Measurements from ENCODE around the gene LOXL1. TPM values are rescaled to one million over a fixed set of nuclear protein-coding genes. Genes with fewer than 3 reads are reported as not detected.

The LOXL1 gene
- total and polyA plus RNA-seq, 2 donors = 6.6 to 6.7 TPM

DNA sequence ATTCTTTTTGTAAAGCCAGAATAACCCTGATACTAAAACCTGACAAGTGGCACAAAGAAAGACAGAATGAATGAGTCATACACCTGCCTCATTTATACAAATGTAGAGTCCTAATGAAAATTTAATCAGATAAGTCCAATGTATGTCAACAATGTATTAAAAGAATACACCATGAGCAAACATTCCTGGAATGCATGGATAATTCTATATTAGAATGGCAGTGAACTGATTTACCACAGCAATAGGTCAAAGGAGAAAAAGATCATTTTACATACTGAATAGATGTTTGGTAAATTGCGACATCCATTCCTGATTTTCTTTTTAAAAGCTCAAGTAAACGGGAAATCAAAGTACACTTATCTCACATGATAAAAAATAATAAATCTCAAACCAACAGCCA, 11.2 kb upstream of the LOXL1 start:
- H3K36me3 ChIP-seq (ENCODE audit: control insufficient read depth in 2 of 2, insufficient read depth in 2 of 2, low read length in 1 of 2) = peaks cover 0 to 4% of the 10 kb centered on the region in 2 donors
- H3K27me3 ChIP-seq (ENCODE audit: control insufficient read depth in 2 of 2, insufficient read depth in 1 of 2, low read length in 1 of 2) = peaks cover 0 to 2% of the 10 kb centered on the region in 2 donors
- no peak for DNase-seq (ENCODE audit: low read depth in 6 of 9, low spot score in 9 of 9)
- H3K4me3 ChIP-seq (ENCODE audit: low read length in 2 of 2) = no peak overlapping the region
- 97% methylated on average over 2 of the region's 2 CpGs for WGBS
- peaks cover 0 to 7% of the 10 kb centered on the region in 2 donors for H3K9me3 ChIP-seq (ENCODE audit: control insufficient read depth in 2 of 2, insufficient read depth in 1 of 2, low read length in 1 of 2)
- no peaks in the 10 kb centered on the region for H3K4me1 ChIP-seq (ENCODE audit: control insufficient read depth in 2 of 2, insufficient read depth in 2 of 2, low read length in 2 of 2)
- H3K27ac ChIP-seq (ENCODE audit: low read depth in 1 of 2, low read length in 1 of 2) = no peak overlapping the region

GRCh38 chr15:73918784-73919183, 7.5 kb upstream of the LOXL1 start:
- peaks cover 0 to 4% of the 10 kb centered on the region in 2 donors for H3K36me3 ChIP-seq (ENCODE audit: control insufficient read depth in 2 of 2, insufficient read depth in 2 of 2, low read length in 1 of 2)
- H3K4me3 ChIP-seq (ENCODE audit: low read length in 2 of 2) = no peak overlapping the region
- H3K27me3 ChIP-seq (ENCODE audit: control insufficient read depth in 2 of 2, insufficient read depth in 1 of 2, low read length in 1 of 2) = peaks cover 0 to 9% of the 10 kb centered on the region in 2 donors
- WGBS = 97% methylated on average over 3 of the region's 3 CpGs
- peaks cover 0 to 23% of the 10 kb centered on the region in 2 donors for H3K4me1 ChIP-seq (ENCODE audit: control insufficient read depth in 2 of 2, insufficient read depth in 2 of 2, low read length in 2 of 2)
- peaks cover 0 to 7% of the 10 kb centered on the region in 2 donors for H3K9me3 ChIP-seq (ENCODE audit: control insufficient read depth in 2 of 2, insufficient read depth in 1 of 2, low read length in 1 of 2)
- H3K27ac ChIP-seq (ENCODE audit: low read depth in 1 of 2, low read length in 1 of 2) = no peak overlapping the region
- no peak for DNase-seq (ENCODE audit: low read depth in 6 of 9, low spot score in 9 of 9)

- WGBS = 92% methylated on average over 6 of the region's 6 CpGs
- Histone ChIP-seq H3K27me3 (ENCODE audit: control insufficient read depth in 2 of 2, insufficient read depth in 1 of 2, low read length in 1 of 2) (peaks cover 3 to 14% of the 10 kb centered on the region in 2 donors), H3K36me3 (ENCODE audit: control insufficient read depth in 2 of 2, insufficient read depth in 2 of 2, low read length in 1 of 2) (peaks cover 0 to 4% of the 10 kb centered on the region in 2 donors), H3K4me3 (ENCODE audit: low read length in 2 of 2) (no peak overlapping the region), H3K9me3 (ENCODE audit: control insufficient read depth in 2 of 2, insufficient read depth in 1 of 2, low read length in 1 of 2) (peaks cover 0 to 7% of the 10 kb centered on the region in 2 donors), H3K4me1 (ENCODE audit: control insufficient read depth in 2 of 2, insufficient read depth in 2 of 2, low read length in 2 of 2) (peaks cover 6 to 32% of the 10 kb centered on the region in 2 donors), H3K27ac (ENCODE audit: low read depth in 1 of 2, low read length in 1 of 2) (no peak overlapping the region)
- DNase-seq (ENCODE audit: low read depth in 6 of 9, low spot score in 9 of 9) = no peak
These were observed 6.6 kb upstream of the LOXL1 start for GRCh38 chr15:73919706-73920105.

DNA sequence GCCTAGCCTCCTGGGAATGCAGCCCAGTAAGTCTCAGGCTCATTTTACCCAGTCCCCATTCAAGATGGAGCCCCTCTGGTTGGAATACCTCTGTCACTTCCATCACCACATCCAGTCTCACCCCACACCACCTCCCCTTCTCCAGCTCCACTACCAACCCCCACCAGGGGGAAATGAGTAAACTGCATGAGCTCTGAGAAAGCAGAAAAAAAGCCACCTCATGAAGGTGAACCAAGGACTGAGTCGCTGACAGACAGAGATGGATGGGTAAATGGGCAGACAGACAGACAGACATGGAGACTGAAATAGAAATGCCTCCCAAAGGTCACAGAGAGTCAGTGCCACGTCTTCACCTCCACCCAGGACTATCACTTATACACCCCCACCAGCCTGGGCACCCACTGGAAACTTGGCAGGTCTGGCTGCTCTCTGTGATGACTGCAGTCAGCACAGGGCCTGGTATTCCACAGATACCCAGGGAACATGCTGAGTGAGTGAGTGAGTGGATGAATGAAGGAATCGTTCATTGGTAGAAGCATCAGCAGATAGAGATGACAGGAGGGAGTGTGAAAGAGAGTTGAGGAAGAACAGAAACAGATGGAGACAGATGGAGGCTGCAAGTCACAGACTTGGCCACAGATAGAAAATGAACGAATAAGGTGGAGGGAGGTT, 4.9 kb upstream of the LOXL1 start:
- Histone ChIP-seq H3K27ac (ENCODE audit: low read depth in 1 of 2, low read length in 1 of 2) (no peak overlapping the region), H3K9me3 (ENCODE audit: control insufficient read depth in 2 of 2, insufficient read depth in 1 of 2, low read length in 1 of 2) (peaks cover 0 to 4% of the 10 kb centered on the region in 2 donors), H3K4me1 (ENCODE audit: control insufficient read depth in 2 of 2, insufficient read depth in 2 of 2, low read length in 2 of 2) (peaks cover 6 to 38% of the 10 kb centered on the region in 2 donors), H3K36me3 (ENCODE audit: control insufficient read depth in 2 of 2, insufficient read depth in 2 of 2, low read length in 1 of 2) (peaks cover 0 to under 1% of the 10 kb centered on the region in 2 donors), H3K27me3 (ENCODE audit: control insufficient read depth in 2 of 2, insufficient read depth in 1 of 2, low read length in 1 of 2) (peaks cover 12 to 31% of the 10 kb centered on the region in 2 donors), H3K4me3 (ENCODE audit: low read length in 2 of 2) (no peak overlapping the region)
- no peak for DNase-seq (ENCODE audit: low read depth in 6 of 9, low spot score in 9 of 9)
- WGBS = 80% methylated on average over 4 of the region's 4 CpGs

- peaks cover 0 to 4% of the 10 kb centered on the region in 2 donors for H3K9me3 ChIP-seq (ENCODE audit: control insufficient read depth in 2 of 2, insufficient read depth in 1 of 2, low read length in 1 of 2)
- H3K27ac ChIP-seq (ENCODE audit: low read depth in 1 of 2, low read length in 1 of 2) = peak overlapping the region in 1 of 2 donors; percentile 12
- 71% methylated on average over 19 of the region's 19 CpGs for WGBS
- peaks cover 23 to 42% of the 10 kb centered on the region in 2 donors for H3K27me3 ChIP-seq (ENCODE audit: control insufficient read depth in 2 of 2, insufficient read depth in 1 of 2, low read length in 1 of 2)
- no peak overlapping the region for H3K4me3 ChIP-seq (ENCODE audit: low read length in 2 of 2)
- H3K4me1 ChIP-seq (ENCODE audit: control insufficient read depth in 2 of 2, insufficient read depth in 2 of 2, low read length in 2 of 2) = peaks cover 6 to 41% of the 10 kb centered on the region in 2 donors
- no peak for DNase-seq (ENCODE audit: low read depth in 6 of 9, low spot score in 9 of 9)
- H3K36me3 ChIP-seq (ENCODE audit: control insufficient read depth in 2 of 2, insufficient read depth in 2 of 2, low read length in 1 of 2) = no peaks in the 10 kb centered on the region
These were observed 3.8 kb upstream of the LOXL1 start for GRCh38 chr15:73922186-73923151.

DNA sequence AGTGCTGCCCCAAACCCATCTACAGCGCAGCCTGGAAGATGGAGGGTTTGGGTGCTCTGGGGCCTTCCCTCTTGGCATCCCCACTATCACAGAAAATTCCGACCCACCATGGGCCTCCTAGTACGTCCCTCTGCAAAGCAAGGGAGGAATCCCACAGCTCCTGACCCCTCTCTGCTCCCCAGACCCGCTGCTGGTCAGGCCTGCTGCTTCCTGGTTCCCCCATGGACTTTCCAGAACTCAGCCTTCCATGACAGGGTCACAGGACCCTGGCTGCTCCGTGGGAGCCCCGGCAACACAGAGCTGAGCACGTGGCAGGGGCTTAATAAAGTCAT, 3.1 kb upstream of the LOXL1 start:
- no peak for DNase-seq (ENCODE audit: low read depth in 6 of 9, low spot score in 9 of 9)
- H3K27ac ChIP-seq (ENCODE audit: low read depth in 1 of 2, low read length in 1 of 2) = no peak overlapping the region
- H3K27me3 ChIP-seq (ENCODE audit: control insufficient read depth in 2 of 2, insufficient read depth in 1 of 2, low read length in 1 of 2) = peaks cover 26 to 48% of the 10 kb centered on the region in 2 donors
- no peaks in the 10 kb centered on the region for H3K36me3 ChIP-seq (ENCODE audit: control insufficient read depth in 2 of 2, insufficient read depth in 2 of 2, low read length in 1 of 2)
- WGBS = 90% methylated on average over 7 of the region's 7 CpGs
- H3K9me3 ChIP-seq (ENCODE audit: control insufficient read depth in 2 of 2, insufficient read depth in 1 of 2, low read length in 1 of 2) = peaks cover 0 to 2% of the 10 kb centered on the region in 2 donors
- H3K4me3 ChIP-seq (ENCODE audit: low read length in 2 of 2) = no peak overlapping the region
- peaks cover 11 to 44% of the 10 kb centered on the region in 2 donors for H3K4me1 ChIP-seq (ENCODE audit: control insufficient read depth in 2 of 2, insufficient read depth in 2 of 2, low read length in 2 of 2)

DNA sequence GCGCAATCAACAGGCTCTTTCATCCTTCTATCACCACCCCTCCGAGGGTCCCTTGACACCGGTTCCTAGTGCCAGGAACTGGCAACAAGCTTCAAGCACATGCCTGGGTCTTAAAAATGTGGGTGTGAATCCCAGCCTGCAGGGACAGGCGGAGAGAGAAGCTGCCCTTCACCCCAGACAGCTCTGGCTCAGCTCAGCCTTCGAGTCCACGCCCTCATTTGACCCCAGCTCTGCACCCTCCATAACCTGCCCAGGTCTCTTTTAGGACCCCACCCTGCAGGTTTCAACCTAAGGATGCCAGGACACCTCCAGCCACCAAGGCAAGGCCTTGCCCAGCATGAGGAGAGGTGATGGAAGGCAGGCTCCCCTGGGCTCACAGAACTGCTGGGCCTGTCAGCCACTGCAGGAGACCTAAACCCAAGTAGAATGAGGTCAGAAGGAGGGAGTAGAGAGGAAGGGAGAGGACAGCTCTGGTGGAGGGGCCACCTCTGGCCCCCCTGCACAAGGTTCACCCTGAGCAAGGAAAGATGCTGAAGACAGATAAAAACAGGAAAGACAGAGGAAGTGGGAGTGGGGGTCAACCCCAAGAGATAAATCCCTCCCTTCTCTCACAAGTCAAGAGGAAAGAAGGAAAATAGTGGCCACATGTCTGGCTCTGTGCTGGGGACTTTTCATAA, 2.6 kb upstream of the LOXL1 start:
- no peak for DNase-seq (ENCODE audit: low read depth in 6 of 9, low spot score in 9 of 9)
- Histone ChIP-seq H3K36me3 (ENCODE audit: control insufficient read depth in 2 of 2, insufficient read depth in 2 of 2, low read length in 1 of 2) (no peaks in the 10 kb centered on the region), H3K27ac (ENCODE audit: low read depth in 1 of 2, low read length in 1 of 2) (no peak overlapping the region), H3K4me3 (ENCODE audit: low read length in 2 of 2) (no peak overlapping the region), H3K4me1 (ENCODE audit: control insufficient read depth in 2 of 2, insufficient read depth in 2 of 2, low read length in 2 of 2) (peaks cover 12 to 47% of the 10 kb centered on the region in 2 donors), H3K27me3 (ENCODE audit: control insufficient read depth in 2 of 2, insufficient read depth in 1 of 2, low read length in 1 of 2) (peaks cover 26 to 53% of the 10 kb centered on the region in 2 donors), H3K9me3 (ENCODE audit: control insufficient read depth in 2 of 2, insufficient read depth in 1 of 2, low read length in 1 of 2) (no peaks in the 10 kb centered on the region)
- 84% methylated on average over 6 of the region's 6 CpGs for WGBS

DNA sequence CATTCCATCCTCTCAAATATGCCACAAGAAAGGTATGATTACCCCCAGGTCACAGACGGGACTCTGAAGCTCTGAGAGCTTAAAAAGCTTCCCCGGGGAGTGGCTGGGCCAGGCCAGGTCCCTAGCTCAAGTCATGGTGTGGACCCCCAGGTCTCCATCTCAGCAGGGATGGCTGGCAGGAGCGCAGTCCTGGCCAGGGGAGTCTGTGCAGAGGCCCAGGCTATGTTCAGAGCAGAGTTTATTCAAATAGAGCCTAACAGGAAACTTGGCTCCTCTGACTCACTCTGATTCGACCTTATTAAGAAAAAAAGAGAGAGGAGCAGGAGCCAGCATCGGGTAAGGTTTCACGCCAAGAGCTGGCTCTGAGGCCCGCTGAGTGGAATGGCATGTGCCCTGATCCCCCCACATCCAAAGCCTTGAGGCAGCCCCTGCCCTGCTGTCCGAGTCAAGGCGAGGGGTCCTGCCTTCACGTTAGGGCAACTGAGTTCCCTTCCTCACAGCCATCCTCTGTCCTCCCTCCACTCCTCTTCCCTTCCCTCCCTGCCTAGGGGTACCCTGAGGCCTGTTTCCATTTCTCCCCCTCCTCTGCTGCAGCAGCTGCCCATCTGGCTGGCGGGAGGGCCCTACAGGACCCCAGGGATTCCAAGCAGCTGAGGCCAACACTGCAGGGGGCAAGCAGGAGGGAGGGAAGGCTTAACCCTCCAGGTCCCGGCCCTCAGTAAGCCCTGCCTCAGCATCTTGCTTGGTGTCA, 1.9 kb upstream of the LOXL1 start:
- H3K4me1 ChIP-seq (ENCODE audit: control insufficient read depth in 2 of 2, insufficient read depth in 2 of 2, low read length in 2 of 2) = peaks cover 19 to 54% of the 10 kb centered on the region in 2 donors
- H3K9me3 ChIP-seq (ENCODE audit: control insufficient read depth in 2 of 2, insufficient read depth in 1 of 2, low read length in 1 of 2) = no peaks in the 10 kb centered on the region
- 74% methylated on average over 12 of the region's 12 CpGs for WGBS
- DNase-seq (ENCODE audit: low read depth in 6 of 9, low spot score in 9 of 9) = no peak
- H3K4me3 ChIP-seq (ENCODE audit: low read length in 2 of 2) = no peak overlapping the region
- H3K27ac ChIP-seq (ENCODE audit: low read depth in 1 of 2, low read length in 1 of 2) = peak overlapping the region in 1 of 2 donors; percentile 73
- H3K27me3 ChIP-seq (ENCODE audit: control insufficient read depth in 2 of 2, insufficient read depth in 1 of 2, low read length in 1 of 2) = peaks cover 26 to 59% of the 10 kb centered on the region in 2 donors
- H3K36me3 ChIP-seq (ENCODE audit: control insufficient read depth in 2 of 2, insufficient read depth in 2 of 2, low read length in 1 of 2) = no peaks in the 10 kb centered on the region

Measured in thymus (tissue), 11 donors.